ENCODE data around the gene DOCK1.

DOCK1 gene

DNA sequence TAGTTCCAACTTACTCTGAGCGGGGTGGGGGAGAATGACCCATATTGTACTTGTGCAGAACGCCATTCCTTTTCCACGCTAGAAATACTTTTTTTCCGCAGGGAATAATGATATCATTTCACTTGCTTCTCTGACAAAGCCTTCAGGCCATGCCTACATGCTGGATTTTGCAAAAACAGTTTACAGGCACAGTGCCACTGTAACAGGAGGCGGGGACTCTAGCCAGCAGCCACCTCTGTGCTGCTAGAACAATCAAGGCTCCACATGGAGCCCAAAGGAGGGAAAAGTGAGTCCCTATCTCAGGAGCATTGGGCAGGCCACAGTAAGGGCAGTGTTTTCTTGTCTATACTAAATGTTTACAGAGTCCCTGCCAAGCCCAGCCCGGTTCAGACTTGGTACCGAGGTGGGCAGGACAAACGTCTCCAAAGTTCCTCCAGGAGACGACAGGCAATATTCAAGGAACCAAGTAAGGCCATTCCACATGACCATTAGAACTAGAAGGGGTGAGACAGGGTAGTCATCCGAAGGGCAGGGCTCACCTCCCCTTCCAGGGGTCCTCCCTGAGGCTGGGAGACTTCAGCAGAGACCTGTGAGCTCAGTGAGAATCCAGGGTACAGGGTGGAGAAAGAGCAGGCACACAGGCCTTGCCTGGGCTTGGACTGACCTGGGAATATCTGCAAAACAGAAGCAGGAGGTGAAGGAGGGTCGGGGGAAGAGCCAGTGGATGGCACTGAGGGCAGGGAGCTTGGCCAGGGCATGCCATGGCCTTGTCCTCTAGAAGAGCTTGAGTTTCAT is 553.0 kb downstream of the DOCK1 start:
- TF ChIP-seq, protein P1, sequence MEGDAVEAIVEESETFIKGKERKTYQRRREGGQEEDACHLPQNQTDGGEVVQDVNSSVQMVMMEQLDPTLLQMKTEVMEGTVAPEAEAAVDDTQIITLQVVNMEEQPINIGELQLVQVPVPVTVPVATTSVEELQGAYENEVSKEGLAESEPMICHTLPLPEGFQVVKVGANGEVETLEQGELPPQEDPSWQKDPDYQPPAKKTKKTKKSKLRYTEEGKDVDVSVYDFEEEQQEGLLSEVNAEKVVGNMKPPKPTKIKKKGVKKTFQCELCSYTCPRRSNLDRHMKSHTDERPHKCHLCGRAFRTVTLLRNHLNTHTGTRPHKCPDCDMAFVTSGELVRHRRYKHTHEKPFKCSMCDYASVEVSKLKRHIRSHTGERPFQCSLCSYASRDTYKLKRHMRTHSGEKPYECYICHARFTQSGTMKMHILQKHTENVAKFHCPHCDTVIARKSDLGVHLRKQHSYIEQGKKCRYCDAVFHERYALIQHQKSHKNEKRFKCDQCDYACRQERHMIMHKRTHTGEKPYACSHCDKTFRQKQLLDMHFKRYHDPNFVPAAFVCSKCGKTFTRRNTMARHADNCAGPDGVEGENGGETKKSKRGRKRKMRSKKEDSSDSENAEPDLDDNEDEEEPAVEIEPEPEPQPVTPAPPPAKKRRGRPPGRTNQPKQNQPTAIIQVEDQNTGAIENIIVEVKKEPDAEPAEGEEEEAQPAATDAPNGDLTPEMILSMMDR (IDR thresholded peaks at IDR 0.05; ENCODE audit: borderline replicate concordance, control extremely low read depth, extremely low read depth, insufficient read depth, missing control alignments): no peak
- in situ Hi-C loops (cut with MboI; ENCODE audit: low sequenced_read_pairs, unreplicated experiment): no loop called here
- no peak for DNase-seq (ENCODE audit: low spot score)

DNA sequence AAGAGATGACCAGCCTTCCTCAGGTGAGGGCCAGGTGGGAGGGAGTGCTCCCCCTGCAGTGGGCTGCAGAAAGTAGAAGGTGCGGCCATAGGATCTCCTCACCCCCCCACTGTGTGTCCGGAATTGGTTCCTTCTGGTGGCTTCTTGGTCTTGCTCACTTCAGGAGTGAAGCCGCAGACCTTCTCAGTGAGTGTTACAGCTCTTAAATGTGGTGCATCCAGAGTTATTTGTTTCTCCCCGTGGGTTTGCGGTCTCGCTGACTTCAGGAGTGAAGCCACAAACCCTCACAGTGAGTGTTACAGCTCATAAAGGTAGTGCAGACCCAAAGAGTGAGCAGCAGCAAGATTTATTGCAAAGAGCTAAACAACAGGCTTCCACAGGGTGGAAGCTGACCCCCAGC is 553.6 kb downstream of the DOCK1 start:
- TF ChIP-seq, protein P1 (IDR thresholded peaks at IDR 0.05; ENCODE audit: borderline replicate concordance, control extremely low read depth, extremely low read depth, insufficient read depth, missing control alignments): no peak
- no peak for DNase-seq (ENCODE audit: low spot score)
- in situ Hi-C loops (cut with MboI; ENCODE audit: low sequenced_read_pairs, unreplicated experiment): no loop called here

DNA sequence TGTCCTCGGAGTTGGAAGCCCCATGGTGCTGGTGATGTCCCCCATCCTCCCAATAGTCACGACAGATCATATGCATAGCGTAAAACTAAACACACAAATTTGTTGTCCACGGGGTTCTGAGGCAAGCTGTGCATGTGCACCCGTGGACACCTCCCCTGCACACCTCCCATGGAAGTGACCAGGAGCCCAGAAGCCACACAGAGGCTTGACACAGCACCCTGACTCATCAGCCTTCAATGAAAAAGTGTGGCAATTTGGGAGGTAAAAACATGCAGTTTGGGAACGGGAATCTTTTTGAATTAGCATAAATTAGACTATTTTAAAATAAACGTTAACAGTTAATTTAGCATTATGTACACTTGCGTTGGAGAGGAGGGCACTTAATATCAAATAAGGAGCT is 554.7 kb downstream of the DOCK1 start:
- DNase-seq (ENCODE audit: low spot score): no peak
- in situ Hi-C loops (cut with MboI; ENCODE audit: low sequenced_read_pairs, unreplicated experiment): no loop called here
- TF ChIP-seq, protein P1 (IDR thresholded peaks at IDR 0.05; ENCODE audit: borderline replicate concordance, control extremely low read depth, extremely low read depth, insufficient read depth, missing control alignments): no peak

DNA sequence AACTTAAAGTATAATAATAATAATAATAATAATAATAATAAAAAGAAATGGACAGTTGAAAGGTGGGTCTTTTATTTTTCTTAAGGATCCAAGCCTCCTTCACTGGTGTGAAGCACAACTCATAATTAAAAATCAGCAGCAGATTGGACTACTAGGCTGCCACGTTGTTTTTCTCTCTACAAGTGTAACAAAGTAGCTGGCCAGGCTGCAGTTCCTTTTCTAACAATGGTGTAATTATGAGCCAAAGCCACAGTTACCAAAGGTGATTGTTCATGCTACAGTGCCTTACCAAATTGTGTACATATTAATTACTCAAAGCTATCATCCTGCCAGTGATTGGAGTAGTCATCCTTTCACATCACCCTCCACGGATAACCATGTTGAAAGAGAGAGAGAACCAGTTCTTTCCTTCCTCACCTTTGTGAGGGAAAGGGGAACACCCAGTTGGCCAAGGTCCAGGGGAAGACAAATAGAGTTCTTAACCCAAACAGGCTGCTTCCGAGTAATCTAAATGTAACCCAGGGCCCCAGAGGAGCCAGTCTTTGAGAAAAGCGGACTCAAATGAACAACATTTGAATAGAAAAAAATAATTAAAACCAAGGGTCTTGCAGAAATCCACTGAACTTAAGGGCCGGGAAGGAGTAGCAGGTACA is 557.5 kb downstream of the DOCK1 start:
- in situ Hi-C loops (cut with MboI; ENCODE audit: low sequenced_read_pairs, unreplicated experiment): no loop called here
- TF ChIP-seq, protein P1 (IDR thresholded peaks at IDR 0.05; ENCODE audit: borderline replicate concordance, control extremely low read depth, extremely low read depth, insufficient read depth, missing control alignments): no peak
- no peak for DNase-seq (ENCODE audit: low spot score)

DNA sequence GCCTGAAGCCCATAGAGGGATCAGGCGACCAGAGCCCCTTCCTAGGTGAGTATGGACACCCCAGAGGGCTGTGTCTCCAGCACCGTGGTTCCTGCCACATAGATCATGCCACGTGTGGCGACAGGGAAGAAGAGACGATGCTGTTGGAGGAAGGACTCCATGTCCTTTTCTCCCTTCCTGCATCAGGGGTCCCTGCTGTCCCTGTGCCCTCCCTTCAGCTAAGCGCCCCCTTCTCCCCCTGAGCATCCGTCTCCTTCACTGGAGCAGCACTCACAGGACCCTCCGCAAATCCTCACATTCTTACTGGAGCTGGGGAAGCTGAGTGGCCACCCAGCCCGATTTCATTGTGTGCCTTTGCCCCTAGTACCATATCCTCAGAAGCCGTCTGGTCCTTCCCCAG is 558.3 kb downstream of the DOCK1 start:
- TF ChIP-seq, protein P1 (IDR thresholded peaks at IDR 0.05; ENCODE audit: borderline replicate concordance, control extremely low read depth, extremely low read depth, insufficient read depth, missing control alignments): no peak
- in situ Hi-C loops (cut with MboI; ENCODE audit: low sequenced_read_pairs, unreplicated experiment): no loop called here
- no peak for DNase-seq (ENCODE audit: low spot score)

DNA sequence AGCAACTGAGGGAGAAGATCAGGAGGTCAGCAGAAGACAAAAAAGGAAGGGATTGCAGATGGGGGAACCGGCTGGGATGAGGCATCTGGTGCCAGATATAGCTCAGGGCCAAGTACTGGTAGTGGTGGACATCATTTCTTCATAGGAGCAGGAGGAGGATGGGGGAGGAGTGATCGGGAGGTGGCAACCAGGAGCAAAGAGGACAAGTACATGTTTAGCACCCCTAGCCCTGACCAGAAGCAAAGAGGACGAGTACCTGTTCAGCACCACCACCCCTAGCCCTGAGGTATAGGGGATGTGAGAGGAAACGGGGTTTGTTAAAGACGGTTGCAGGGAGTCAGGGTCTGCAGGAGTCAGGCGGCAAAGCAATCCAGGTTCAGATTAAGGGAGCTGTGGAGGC is 559.3 kb downstream of the DOCK1 start:
- no peak for DNase-seq (ENCODE audit: low spot score)
- in situ Hi-C loops (cut with MboI; ENCODE audit: low sequenced_read_pairs, unreplicated experiment): no loop called here
- TF ChIP-seq, protein P1 (IDR thresholded peaks at IDR 0.05; ENCODE audit: borderline replicate concordance, control extremely low read depth, extremely low read depth, insufficient read depth, missing control alignments): no peak
